Measurements from ENCODE around the gene RAB31. TPM values are rescaled to one million over a fixed set of nuclear protein-coding genes. Genes with fewer than 3 reads are reported as not detected.

The RAB31 gene
- total RNA-seq, 4 donors from 2014 or later: 108 to 181 (median 136) TPM

DNA sequence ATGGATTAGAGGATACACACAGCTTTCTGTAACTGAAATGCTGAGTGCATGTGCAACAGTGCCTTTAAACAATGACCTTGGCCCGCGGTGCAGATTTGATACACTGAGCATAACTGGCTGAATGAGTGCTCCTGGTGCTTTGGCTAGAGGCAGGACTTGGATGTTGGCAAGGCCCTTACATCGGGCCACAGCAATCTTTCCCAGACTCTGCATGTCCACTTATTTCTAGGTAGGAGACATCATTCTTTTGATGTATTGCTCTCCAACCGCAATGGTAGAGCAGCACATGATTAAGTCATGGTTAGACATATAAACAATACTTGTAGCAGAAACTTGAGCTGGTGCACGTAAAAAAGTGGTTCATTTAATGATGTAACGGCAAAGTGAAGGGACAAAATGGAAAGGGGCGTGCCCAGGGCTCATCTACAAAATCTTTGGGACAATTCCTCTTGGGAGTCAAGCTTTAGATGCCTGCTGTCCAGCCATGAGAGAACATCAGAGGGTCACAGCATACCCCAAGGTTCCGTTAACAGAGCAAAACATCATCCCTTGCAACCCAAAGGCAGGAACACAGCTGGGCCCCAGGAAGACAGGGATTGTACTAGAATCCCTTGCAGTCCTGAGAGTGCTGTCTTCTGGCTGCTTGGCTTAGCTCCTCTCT lies 43.4 kb downstream of the RAB31 start:
- TF ChIP-seq POLR2AphosphoS5 (IDR thresholded peaks at IDR 0.05) (no peak), POLR2A (IDR thresholded peaks at IDR 0.05) (no peak), EP300 (IDR thresholded peaks at IDR 0.05) (no peak)
- TF ChIP-seq, protein P1, sequence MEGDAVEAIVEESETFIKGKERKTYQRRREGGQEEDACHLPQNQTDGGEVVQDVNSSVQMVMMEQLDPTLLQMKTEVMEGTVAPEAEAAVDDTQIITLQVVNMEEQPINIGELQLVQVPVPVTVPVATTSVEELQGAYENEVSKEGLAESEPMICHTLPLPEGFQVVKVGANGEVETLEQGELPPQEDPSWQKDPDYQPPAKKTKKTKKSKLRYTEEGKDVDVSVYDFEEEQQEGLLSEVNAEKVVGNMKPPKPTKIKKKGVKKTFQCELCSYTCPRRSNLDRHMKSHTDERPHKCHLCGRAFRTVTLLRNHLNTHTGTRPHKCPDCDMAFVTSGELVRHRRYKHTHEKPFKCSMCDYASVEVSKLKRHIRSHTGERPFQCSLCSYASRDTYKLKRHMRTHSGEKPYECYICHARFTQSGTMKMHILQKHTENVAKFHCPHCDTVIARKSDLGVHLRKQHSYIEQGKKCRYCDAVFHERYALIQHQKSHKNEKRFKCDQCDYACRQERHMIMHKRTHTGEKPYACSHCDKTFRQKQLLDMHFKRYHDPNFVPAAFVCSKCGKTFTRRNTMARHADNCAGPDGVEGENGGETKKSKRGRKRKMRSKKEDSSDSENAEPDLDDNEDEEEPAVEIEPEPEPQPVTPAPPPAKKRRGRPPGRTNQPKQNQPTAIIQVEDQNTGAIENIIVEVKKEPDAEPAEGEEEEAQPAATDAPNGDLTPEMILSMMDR (IDR thresholded peaks at IDR 0.05): no peak
- H3K4me3 ChIP-seq: no peak overlapping the region
- peaks cover 0 to 3% (median 0%) of the 10 kb centered on the region in 3 donors for H3K4me1 ChIP-seq
- H3K9me3 ChIP-seq: no peaks in the 10 kb centered on the region
- no peak overlapping the region for H3K27ac ChIP-seq
- no peaks in the 10 kb centered on the region for H3K36me3 ChIP-seq
- 87 to 100% methylated on average over 1 to 8 of the region's 8 CpGs for WGBS, 2 donors (ENCODE audit: low coverage in 1 of 2)
- ATAC-seq: no peak
- H3K27me3 ChIP-seq: no peaks in the 10 kb centered on the region

DNA sequence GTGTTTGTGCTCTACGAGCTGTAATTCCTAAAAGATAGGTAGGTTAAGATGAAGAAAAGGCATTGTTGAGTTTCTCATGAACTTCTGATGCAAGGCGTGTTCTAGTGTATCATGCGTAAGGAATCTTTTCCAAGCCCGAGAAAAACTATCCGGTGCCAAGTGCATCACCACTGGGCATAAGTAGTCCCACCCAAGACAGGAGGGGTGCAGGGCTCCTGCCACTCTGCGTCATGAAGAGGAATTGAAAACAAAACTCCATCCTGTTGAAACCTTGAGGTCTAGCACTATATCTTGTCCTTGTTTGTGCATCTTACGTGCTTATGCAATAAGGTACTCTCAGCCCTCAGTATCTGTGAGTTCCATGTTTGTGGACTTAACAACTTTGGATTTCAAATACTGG lies 45.7 kb downstream of the RAB31 start:
- Histone ChIP-seq H3K4me3 (no peak overlapping the region), H3K27ac (no peak overlapping the region), H3K4me1 (peaks cover 0 to 15% (median 0%) of the 10 kb centered on the region in 3 donors), H3K9me3 (no peaks in the 10 kb centered on the region), H3K36me3 (no peaks in the 10 kb centered on the region), H3K27me3 (no peaks in the 10 kb centered on the region)
- 89 to 96% methylated on average over 2 to 6 of the region's 7 CpGs for WGBS, 2 donors (ENCODE audit: low coverage in 1 of 2)
- no peak for ATAC-seq
- TF ChIP-seq POLR2A (IDR thresholded peaks at IDR 0.05): no peak
- TF ChIP-seq, protein P1 (IDR thresholded peaks at IDR 0.05): no peak
- TF ChIP-seq EP300 (IDR thresholded peaks at IDR 0.05): no peak
- TF ChIP-seq POLR2AphosphoS5 (IDR thresholded peaks at IDR 0.05): no peak

DNA sequence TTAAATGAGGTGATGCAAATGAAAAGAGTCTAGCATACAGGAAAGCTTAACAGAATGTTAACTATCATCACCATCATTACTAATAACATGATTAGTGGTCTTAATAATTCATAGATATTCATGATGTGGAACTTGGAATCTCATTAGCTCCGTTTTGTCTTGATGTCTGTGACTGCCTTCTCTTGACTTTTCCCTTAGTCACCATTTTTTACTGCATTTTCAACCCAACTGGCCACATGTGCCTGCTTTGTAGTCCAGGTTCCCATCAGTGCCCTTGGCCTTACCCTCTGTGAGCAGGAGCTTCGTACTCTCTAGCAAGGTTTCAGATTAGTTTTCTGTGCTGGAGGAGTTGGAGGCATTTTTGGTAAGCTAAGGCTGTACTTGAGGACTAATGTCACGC lies 47.0 kb downstream of the RAB31 start:
- ATAC-seq: no peak
- no peaks in the 10 kb centered on the region for H3K36me3 ChIP-seq
- H3K4me3 ChIP-seq: no peak overlapping the region
- no peaks in the 10 kb centered on the region for H3K27me3 ChIP-seq
- H3K27ac ChIP-seq: no peak overlapping the region
- TF ChIP-seq POLR2AphosphoS5 (IDR thresholded peaks at IDR 0.05): no peak
- no peak for TF ChIP-seq EP300 (IDR thresholded peaks at IDR 0.05)
- TF ChIP-seq, protein P1 (IDR thresholded peaks at IDR 0.05): no peak
- TF ChIP-seq POLR2A (IDR thresholded peaks at IDR 0.05): no peak
- no peaks in the 10 kb centered on the region for H3K9me3 ChIP-seq
- WGBS, 2 donors (ENCODE audit: low coverage in 1 of 2): 0 to 7% methylated on average over 1 of the region's 3 CpGs
- peaks cover 0 to 15% (median 0%) of the 10 kb centered on the region in 3 donors for H3K4me1 ChIP-seq

DNA sequence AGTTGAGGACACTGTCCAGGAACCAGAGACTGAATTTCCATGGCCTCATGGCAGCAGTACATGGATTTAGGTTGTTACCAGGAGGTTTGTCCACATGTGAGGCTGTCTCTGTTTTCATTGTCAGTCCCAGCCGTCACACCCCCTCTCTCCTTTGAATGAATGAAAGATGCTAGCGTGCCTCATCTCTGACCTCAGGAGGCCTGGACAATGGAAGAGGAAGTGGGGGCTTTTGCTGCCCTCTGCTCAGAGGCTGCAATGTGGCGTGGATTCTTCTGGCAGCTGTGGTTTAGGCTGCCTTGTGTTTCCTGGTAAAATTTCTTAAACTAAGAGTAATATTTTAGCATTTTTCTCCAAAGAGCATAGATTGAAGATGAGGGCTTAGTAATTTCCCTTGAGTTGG lies 47.5 kb downstream of the RAB31 start:
- TF ChIP-seq POLR2A (IDR thresholded peaks at IDR 0.05) (no peak), EP300 (IDR thresholded peaks at IDR 0.05) (no peak), POLR2AphosphoS5 (IDR thresholded peaks at IDR 0.05) (no peak)
- TF ChIP-seq, protein P1 (IDR thresholded peaks at IDR 0.05): no peak
- Histone ChIP-seq H3K36me3 (no peaks in the 10 kb centered on the region), H3K9me3 (no peaks in the 10 kb centered on the region), H3K4me3 (no peak overlapping the region), H3K27ac (no peak overlapping the region), H3K4me1 (peaks cover 0 to 15% (median 0%) of the 10 kb centered on the region in 3 donors), H3K27me3 (no peaks in the 10 kb centered on the region)
- no CpG with 5 or more reads among the region's 3 CpGs for WGBS, 2 donors (ENCODE audit: low coverage in 1 of 2)
- no peak for ATAC-seq

DNA sequence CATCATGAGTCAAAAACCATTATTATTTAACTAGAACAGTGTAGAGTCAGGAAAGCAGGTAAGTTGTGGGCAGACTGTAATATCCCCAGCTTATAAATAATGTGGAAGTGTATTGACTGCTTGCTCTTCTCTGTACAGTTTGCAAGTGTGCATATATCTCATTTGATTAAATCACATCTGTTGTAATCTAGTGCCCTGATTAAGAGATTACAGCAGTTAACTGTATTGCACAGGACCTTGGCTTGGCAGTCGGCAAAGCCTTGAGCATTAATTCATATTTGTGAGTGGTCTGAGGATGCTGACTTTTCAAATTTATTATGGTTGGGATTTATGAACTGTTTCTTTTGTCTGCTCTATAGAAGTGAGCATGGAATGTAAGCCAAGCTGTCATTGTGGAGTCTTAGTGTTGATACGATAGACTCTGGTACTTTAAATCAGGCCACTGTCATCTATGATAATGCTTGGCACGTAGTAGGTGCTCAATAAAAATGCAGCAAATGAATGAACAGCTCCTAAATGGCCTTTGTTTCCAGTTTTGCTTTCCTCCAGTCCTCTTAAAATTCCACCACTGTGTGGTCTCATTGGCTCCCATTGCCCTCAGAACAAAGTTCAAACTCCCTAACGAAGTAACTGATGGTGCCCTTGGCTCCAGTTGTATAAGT lies 48.3 kb downstream of the RAB31 start:
- WGBS, 2 donors (ENCODE audit: low coverage in 1 of 2): 76 to 77% methylated on average over 4 of the region's 4 CpGs
- Histone ChIP-seq H3K9me3 (no peaks in the 10 kb centered on the region), H3K36me3 (no peaks in the 10 kb centered on the region), H3K4me1 (peaks cover 0 to 15% (median 0%) of the 10 kb centered on the region in 3 donors), H3K27ac (no peak overlapping the region), H3K27me3 (no peaks in the 10 kb centered on the region), H3K4me3 (no peak overlapping the region)
- no peak for ATAC-seq
- TF ChIP-seq EP300 (IDR thresholded peaks at IDR 0.05): no peak
- TF ChIP-seq, protein P1 (IDR thresholded peaks at IDR 0.05): no peak
- TF ChIP-seq POLR2A (IDR thresholded peaks at IDR 0.05): no peak
- TF ChIP-seq POLR2AphosphoS5 (IDR thresholded peaks at IDR 0.05): no peak
